Ishikawa (cell line): ENCODE data around the gene LANCL2.

ENCODE experiments used
- CEBPB ChIP-seq: IDR thresholded peaks from 2 replicates; pipeline ENCODE4 v1.6.1; 2012
- CREB1 ChIP-seq: IDR thresholded peaks from 2 replicates; pipeline ENCODE4 v1.6.1; 2012; ENCODE audit warnings: low read depth
- EGR1 ChIP-seq: IDR thresholded peaks from 2 replicates; pipeline ENCODE4 v1.6.1; 2012
- EP300 ChIP-seq: IDR thresholded peaks from 2 replicates; pipeline ENCODE4 v1.6.1; 2012; ENCODE audit warnings: borderline replicate concordance
- FOXM1 ChIP-seq: IDR thresholded peaks from 2 replicates; pipeline ENCODE4 v1.6.1; 2012; ENCODE audit warnings: low read depth, borderline replicate concordance
- NFIC ChIP-seq: IDR thresholded peaks from 2 replicates; pipeline ENCODE4 v1.6.1; 2012
- RAD21 ChIP-seq: IDR thresholded peaks from 2 replicates; pipeline ENCODE4 v1.6.1; 2012; ENCODE audit warnings: low read depth
- TAF1 ChIP-seq: IDR thresholded peaks from 2 replicates; pipeline ENCODE4 v1.6.1; 2012; ENCODE audit warnings: low read depth, mild to moderate bottlenecking
- TCF12 ChIP-seq: IDR thresholded peaks from 2 replicates; pipeline ENCODE4 v1.6.1; 2012; ENCODE audit warnings: low read depth
- TEAD4 ChIP-seq: IDR thresholded peaks from 2 replicates; pipeline ENCODE4 v1.6.1; 2012
- YY1 ChIP-seq: IDR thresholded peaks from 2 replicates; pipeline ENCODE4 v1.6.1; 2012; ENCODE audit warnings: low read depth
- ZBTB7A ChIP-seq: IDR thresholded peaks from 2 replicates; pipeline ENCODE4 v1.6.1; 2012; ENCODE audit warnings: low read depth
- TF ChIP-seq, protein P1 (sequence below): IDR thresholded peaks from 2 replicates; pipeline ENCODE4 v1.6.1; 2012; ENCODE audit warnings: low read depth, mild to moderate bottlenecking
- TF ChIP-seq, protein P2 (sequence below): IDR thresholded peaks from 2 replicates; pipeline ENCODE4 v1.6.1; 2012
- TF ChIP-seq, protein P3 (sequence below): IDR thresholded peaks from 2 replicates; pipeline ENCODE4 v1.6.1; 2012

The LANCL2 gene

DNA sequence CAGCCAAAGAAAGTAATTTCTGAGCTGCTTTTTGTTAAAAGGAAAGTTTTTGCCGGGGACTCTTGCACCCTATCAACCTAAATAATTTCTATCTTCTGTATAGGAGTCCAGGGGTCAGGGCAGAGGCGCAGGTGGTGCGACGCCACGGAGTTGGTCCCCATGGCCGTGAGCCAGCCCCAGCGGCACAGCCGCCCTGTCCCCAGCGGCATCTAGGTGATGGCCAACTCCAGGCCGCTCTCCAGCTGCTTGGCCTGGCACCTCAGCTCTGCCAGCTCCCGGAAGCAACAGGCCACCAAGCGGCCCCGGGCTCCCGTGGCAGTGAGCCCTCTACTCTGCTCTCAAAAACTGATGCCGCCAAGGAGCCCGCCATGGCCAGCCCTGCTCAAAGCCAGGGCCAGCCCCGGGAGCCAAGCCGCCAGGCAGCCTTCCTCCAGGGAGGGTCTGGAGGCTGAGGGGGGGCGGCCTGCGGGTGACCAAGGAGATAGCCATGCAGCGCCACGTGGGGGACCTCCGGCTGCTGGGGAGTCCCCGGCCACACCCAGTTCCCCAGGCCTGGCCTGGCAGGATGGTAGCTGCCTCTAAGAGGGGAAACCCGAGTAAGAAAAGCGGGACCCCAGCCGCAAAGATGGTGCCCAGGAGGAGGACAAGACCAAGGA lies 22.8 kb upstream of the LANCL2 start:
- TF ChIP-seq TCF12 (no peak), NFIC (no peak), EP300 (no peak), TEAD4 (no peak), ZBTB7A (no peak), YY1 (no peak), CREB1 (no peak)
- TF ChIP-seq, protein P1, sequence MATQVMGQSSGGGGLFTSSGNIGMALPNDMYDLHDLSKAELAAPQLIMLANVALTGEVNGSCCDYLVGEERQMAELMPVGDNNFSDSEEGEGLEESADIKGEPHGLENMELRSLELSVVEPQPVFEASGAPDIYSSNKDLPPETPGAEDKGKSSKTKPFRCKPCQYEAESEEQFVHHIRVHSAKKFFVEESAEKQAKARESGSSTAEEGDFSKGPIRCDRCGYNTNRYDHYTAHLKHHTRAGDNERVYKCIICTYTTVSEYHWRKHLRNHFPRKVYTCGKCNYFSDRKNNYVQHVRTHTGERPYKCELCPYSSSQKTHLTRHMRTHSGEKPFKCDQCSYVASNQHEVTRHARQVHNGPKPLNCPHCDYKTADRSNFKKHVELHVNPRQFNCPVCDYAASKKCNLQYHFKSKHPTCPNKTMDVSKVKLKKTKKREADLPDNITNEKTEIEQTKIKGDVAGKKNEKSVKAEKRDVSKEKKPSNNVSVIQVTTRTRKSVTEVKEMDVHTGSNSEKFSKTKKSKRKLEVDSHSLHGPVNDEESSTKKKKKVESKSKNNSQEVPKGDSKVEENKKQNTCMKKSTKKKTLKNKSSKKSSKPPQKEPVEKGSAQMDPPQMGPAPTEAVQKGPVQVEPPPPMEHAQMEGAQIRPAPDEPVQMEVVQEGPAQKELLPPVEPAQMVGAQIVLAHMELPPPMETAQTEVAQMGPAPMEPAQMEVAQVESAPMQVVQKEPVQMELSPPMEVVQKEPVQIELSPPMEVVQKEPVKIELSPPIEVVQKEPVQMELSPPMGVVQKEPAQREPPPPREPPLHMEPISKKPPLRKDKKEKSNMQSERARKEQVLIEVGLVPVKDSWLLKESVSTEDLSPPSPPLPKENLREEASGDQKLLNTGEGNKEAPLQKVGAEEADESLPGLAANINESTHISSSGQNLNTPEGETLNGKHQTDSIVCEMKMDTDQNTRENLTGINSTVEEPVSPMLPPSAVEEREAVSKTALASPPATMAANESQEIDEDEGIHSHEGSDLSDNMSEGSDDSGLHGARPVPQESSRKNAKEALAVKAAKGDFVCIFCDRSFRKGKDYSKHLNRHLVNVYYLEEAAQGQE: no peak
- TF ChIP-seq, protein P2, sequence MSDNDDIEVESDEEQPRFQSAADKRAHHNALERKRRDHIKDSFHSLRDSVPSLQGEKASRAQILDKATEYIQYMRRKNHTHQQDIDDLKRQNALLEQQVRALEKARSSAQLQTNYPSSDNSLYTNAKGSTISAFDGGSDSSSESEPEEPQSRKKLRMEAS: no peak

DNA sequence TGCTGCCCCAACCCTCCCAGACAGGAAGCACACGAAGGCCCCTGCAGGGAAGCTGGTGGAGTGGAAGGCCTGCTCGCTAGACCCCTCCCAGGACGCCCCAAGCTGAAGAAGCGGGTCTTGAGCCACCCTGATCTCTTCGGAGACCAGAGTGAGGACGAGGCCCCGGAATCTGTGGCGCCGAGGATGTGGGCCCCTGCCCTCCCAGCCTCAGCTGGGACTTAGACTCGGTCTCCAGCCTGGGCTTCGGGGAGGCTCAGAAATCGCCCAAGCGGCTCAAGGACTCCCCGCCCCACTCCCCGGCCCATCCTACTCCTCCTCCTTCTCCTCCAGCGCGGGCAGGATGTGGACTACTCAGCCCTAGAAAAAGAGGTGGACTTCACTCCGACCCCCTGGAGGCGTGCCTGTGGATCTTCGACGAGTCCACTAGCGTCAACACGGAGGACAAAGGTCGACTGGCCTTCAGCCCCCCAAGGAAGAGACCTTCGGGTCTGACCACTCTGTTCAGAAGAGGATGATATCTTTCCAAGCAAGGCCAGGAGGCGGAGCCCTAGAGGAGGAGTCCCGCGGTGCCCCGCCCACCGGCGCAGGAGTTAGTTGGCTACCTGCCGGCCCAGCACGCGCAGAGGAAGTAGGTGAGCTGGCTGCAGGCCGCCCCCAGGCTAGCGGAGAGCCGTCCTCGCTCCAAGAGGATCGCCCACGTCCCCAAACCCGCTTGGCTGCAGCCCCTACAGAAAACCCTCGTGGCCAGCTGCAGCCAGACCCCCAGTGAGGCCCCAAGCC lies 21.9 kb upstream of the LANCL2 start:
- no peak for TF ChIP-seq CEBPB

DNA sequence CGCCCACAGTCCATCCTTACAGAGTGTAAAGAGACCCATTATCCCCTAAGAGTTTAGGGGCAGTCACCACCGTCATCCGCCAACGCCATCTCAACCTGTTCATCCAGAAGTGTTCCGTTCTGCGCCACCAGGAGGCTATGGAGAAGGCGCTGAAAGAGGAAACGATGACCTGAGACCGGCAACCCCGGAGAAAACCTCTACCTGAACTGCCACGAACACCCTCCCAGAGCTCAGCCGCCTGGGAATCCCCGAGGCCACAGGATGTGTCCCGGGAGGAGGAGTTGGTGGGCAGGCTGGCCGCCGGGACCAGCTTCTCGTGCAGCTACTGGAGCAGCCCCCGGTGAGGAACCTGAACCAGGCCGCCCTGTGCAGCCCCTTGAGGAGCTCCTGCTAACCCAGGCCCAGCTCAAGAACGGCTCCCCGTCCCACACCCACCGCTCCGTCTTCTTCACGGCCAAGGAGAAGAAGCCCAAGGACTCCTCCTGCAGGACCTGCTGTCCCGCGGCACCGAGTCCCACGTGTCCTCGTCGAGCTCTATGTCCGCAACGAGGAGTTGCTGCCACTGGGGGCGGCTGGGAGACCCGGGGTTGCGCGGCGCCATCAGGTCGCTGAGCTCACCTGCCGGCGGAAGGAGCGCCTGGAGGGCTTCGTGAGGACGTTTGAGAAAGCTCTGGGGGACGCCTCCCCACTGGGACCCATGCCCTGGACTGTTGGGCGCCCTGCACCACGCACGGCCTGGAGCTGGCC lies 21.1 kb upstream of the LANCL2 start:
- TF ChIP-seq, protein P1: no peak
- TF ChIP-seq TEAD4 (no peak), CREB1 (no peak), EP300 (no peak), CEBPB (no peak), EGR1 (no peak), RAD21 (no peak), YY1 (no peak), NFIC (no peak), TCF12 (no peak), ZBTB7A (no peak), TAF1 (no peak), FOXM1 (no peak)
- TF ChIP-seq, protein P3, sequence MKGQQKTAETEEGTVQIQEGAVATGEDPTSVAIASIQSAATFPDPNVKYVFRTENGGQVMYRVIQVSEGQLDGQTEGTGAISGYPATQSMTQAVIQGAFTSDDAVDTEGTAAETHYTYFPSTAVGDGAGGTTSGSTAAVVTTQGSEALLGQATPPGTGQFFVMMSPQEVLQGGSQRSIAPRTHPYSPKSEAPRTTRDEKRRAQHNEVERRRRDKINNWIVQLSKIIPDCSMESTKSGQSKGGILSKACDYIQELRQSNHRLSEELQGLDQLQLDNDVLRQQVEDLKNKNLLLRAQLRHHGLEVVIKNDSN: no peak
- TF ChIP-seq, protein P2: no peak

DNA sequence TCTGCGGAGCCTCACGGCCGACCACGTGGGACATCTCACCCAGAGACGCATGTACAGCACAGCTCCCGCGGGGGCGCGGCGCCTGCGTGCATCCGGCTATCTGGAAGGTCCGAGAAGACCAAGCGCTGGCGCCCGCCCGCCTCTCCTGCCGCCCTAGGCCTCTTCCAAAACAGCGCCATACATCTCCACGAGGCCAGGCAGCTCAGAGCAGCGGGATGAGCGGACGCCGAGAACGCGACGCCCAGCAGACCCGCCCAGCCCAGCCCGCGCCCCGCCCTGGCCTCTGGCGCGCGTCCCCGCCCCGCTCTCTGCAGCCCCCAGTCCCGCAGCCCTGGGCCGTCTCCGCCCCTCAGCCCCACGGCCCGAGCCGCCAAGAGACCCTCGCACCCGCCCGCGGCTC lies 20.3 kb upstream of the LANCL2 start:
- TF ChIP-seq CEBPB: no peak
- no peak for TF ChIP-seq NFIC
- TF ChIP-seq RAD21: no peak
- TF ChIP-seq FOXM1: no peak
- TF ChIP-seq, protein P2: no peak
- TF ChIP-seq TCF12: no peak
- no peak for TF ChIP-seq CREB1
- TF ChIP-seq EP300: no peak
- TF ChIP-seq, protein P3: no peak
- TF ChIP-seq, protein P1: no peak
- TF ChIP-seq TAF1: no peak
